ENCODE results near the gene GUCY1B1.

GUCY1B1 gene

GRCh38 chr4:155722816-155723499, 35.9 kb upstream of the GUCY1B1 start:
- ChIA-PET CTCF (no interaction called here), POLR2A (ENCODE audit: low non-redundant PET) (no interaction called here)
- no peak for TF ChIP-seq CTCF (conservative IDR thresholded peaks at IDR 0.05; ENCODE audit: low read depth)
- no peak overlapping the region for H3K27ac ChIP-seq
- no peak for DNase-seq (ENCODE audit: low spot score)

- POLR2A ChIA-PET (ENCODE audit: low non-redundant PET): no interaction called here
Measured at GRCh38 chr4:155724731-155725130, 34.1 kb upstream of the GUCY1B1 start.

GRCh38 chr4:155734065-155734464, 24.8 kb upstream of the GUCY1B1 start:
- DNase-seq (ENCODE audit: low spot score): no peak
- H3K27ac ChIP-seq: no peak overlapping the region
- no peak for TF ChIP-seq CTCF (conservative IDR thresholded peaks at IDR 0.05; ENCODE audit: low read depth)
- CTCF ChIA-PET: interaction anchor here (0.6 kb wide), 1 partner anchor 1157 kb away, joined by 3 read pairs; no protein-coding TSS in a partner anchor
- POLR2A ChIA-PET (ENCODE audit: low non-redundant PET): no interaction called here

More at GRCh38 chr4:155724731-155725130, 34.1 kb upstream of the GUCY1B1 start:
- no peak for TF ChIP-seq CTCF (conservative IDR thresholded peaks at IDR 0.05; ENCODE audit: low read depth)
- CTCF ChIA-PET: interaction anchor here (0.7 kb wide), 1 partner anchor 89 kb away, joined by 3 read pairs; no protein-coding TSS in a partner anchor
- H3K27ac ChIP-seq: no peak overlapping the region
- no peak for DNase-seq (ENCODE audit: low spot score)

- TF ChIP-seq CTCF (conservative IDR thresholded peaks at IDR 0.05; ENCODE audit: low read depth): no peak
- DNase-seq (ENCODE audit: low spot score): no peak
- ChIA-PET CTCF (no interaction called here), POLR2A (ENCODE audit: low non-redundant PET) (no interaction called here)
- H3K27ac ChIP-seq: no peak overlapping the region
Measured at GRCh38 chr4:155734951-155735350, 23.9 kb upstream of the GUCY1B1 start.

GRCh38 chr4:155735496-155735895, 23.3 kb upstream of the GUCY1B1 start:
- DNase-seq (ENCODE audit: low spot score): no peak
- TF ChIP-seq CTCF (conservative IDR thresholded peaks at IDR 0.05; ENCODE audit: low read depth): no peak
- ChIA-PET CTCF (no interaction called here), POLR2A (ENCODE audit: low non-redundant PET) (no interaction called here)
- no peak overlapping the region for H3K27ac ChIP-seq

- POLR2A ChIA-PET (ENCODE audit: low non-redundant PET): no interaction called here
- TF ChIP-seq CTCF (conservative IDR thresholded peaks at IDR 0.05; ENCODE audit: low read depth): no peak
- CTCF ChIA-PET: no interaction called here
- no peak overlapping the region for H3K27ac ChIP-seq
- no peak for DNase-seq (ENCODE audit: low spot score)
Measured at GRCh38 chr4:155738548-155738947, 20.3 kb upstream of the GUCY1B1 start.

Measured in RWPE1 (cell line).